Purkinje cell (primary cell): ENCODE data around the gene DCLRE1C. TPM values are rescaled to one million over a fixed set of nuclear protein-coding genes. Genes with fewer than 3 reads are reported as not detected.

Source experiments
- polyA plus RNA-seq: library from polyadenylated mRNA; unstranded; fragments of >200 nt; fragmentation: Nextera tagmentation; gene quantifications from 2 replicates; pipeline ENCODE4 v1.2.1, GENCODE V29; 2014

DCLRE1C gene
- polyA plus RNA-seq = 5.6 and 10.4 TPM in 2 replicates

GRCh38 chr10:14954001-14954770 lies at the start of gene DCLRE1C:
Gene DCLRE1C (minus strand): TSS chr10:14954096. CDS start chr10:14954010, 86 bp downstream.

GRCh38 chr10:14959221-14960057 lies 5.5 kb upstream of the DCLRE1C start, which contains the start of gene MEIG1:
Gene MEIG1 (plus strand): TSS chr10:14959388. CDS start chr10:14966469, 7,081 bp downstream.

GRCh38 chr10:14878266-14879123 lies 75.4 kb downstream of the DCLRE1C start, which contains the start of gene SUV39H2:
Gene SUV39H2 (plus strand): TSS chr10:14878866. CDS start chr10:14878889, 23 bp downstream.

Other genes starting within 250 kb of the DCLRE1C start
- gene FAM107B, start 179.2 kb downstream of the DCLRE1C start, polyA plus RNA-seq = 117 and 219 TPM in 2 replicates
- 0.27 TPM in 1 of 2 replicates, not detected in the other for gene CDNF, start 116.1 kb downstream of the DCLRE1C start, polyA plus RNA-seq
- 39.1 and 47.7 TPM in 2 replicates for gene HSPA14, start 115.8 kb downstream of the DCLRE1C start, polyA plus RNA-seq
- gene MSANTD7, start 115.8 kb downstream of the DCLRE1C start, polyA plus RNA-seq = 8.9 and 13.5 TPM in 2 replicates
- gene SUV39H2, start 75.2 kb downstream of the DCLRE1C start, polyA plus RNA-seq = 25.0 and 28.2 TPM in 2 replicates
- 3.5 and 5.5 TPM in 2 replicates for gene MEIG1, start 5.3 kb upstream of the DCLRE1C start, polyA plus RNA-seq
- gene OLAH, start 89.8 kb upstream of the DCLRE1C start, polyA plus RNA-seq = 2.1 TPM in 1 of 2 replicates, not detected in the other
- gene ACBD7, start 134.7 kb upstream of the DCLRE1C start, polyA plus RNA-seq = 1.7 and 3.3 TPM in 2 replicates
- 11.8 and 15.2 TPM in 2 replicates for gene RPP38, start 143.3 kb upstream of the DCLRE1C start, polyA plus RNA-seq
- gene NMT2, start 214.6 kb upstream of the DCLRE1C start, polyA plus RNA-seq = 12.9 and 16.9 TPM in 2 replicates